CD14-positive monocyte (primary cell): ENCODE results near the gene ZNF23. TPM values are rescaled to one million over a fixed set of nuclear protein-coding genes. Genes with fewer than 3 reads are reported as not detected.

Source experiments
- DNase-seq, 3 donors: peaks; one replicate each; pipeline ENCODE4 v3.0.0-alpha.2; 2011 to 2022
- H2AFZ ChIP-seq: 2 replicates; pipeline ENCODE4 v1.6.0; 2012; ENCODE audit warnings: mild to moderate bottlenecking, low read depth, low read length, inconsistent platforms; ENCODE audit not compliant: insufficient read depth, poor library complexity, severe bottlenecking
- H3K27ac ChIP-seq, 2 donors: 1 replicate in 1 of 2; 2 replicates in 1 of 2; pipeline ENCODE4 v1.5.1; 2012 to 2013; ENCODE audit warnings: low read length in 2 of 2, control low read depth in 1 of 2, inconsistent platforms in 1 of 2, low read depth in 1 of 2, mild to moderate bottlenecking in 1 of 2
- H3K27me3 ChIP-seq, 2 donors: one replicate each; pipeline versions ENCODE4 v1.6.0 to v1.6.1; 2011 to 2013; ENCODE audit warnings: low read length in 2 of 2; ENCODE audit not compliant: control insufficient read depth in 2 of 2, insufficient read depth in 2 of 2
- H3K36me3 ChIP-seq, 2 donors: replicated peaks in 1 of 2; 1 replicate in 1 of 2; 2 replicates in 1 of 2; pipeline versions ENCODE4 v1.5.1 to v1.6.1; 2012 to 2013; ENCODE audit warnings: low read length in 2 of 2, control low read depth in 1 of 2, inconsistent platforms in 1 of 2, mild to moderate bottlenecking in 1 of 2; ENCODE audit not compliant: insufficient read depth in 2 of 2, control insufficient read depth in 1 of 2
- H3K4me1 ChIP-seq, 2 donors: 1 replicate in 1 of 2; 2 replicates in 1 of 2; pipeline versions ENCODE4 v1.5.1 to v1.6.1; 2012 to 2013; ENCODE audit warnings: low read length in 2 of 2, control low read depth in 1 of 2, inconsistent platforms in 1 of 2, mild to moderate bottlenecking in 1 of 2, moderate library complexity in 1 of 2; ENCODE audit not compliant: insufficient read depth in 2 of 2, control insufficient read depth in 1 of 2
- H3K4me2 ChIP-seq: replicated peaks from 2 replicates; pipeline ENCODE3; 2012; ENCODE audit warnings: low read length, moderate library complexity, mild to moderate bottlenecking; ENCODE audit not compliant: poor library complexity, severe bottlenecking; ENCODE audit errors: extremely low read depth
- H3K4me3 ChIP-seq, 3 experiments: fragments of 200-600 bp in 1 of 3; sonication (generic) in 1 of 3; replicated peaks in 1 of 3; 1 replicate in 2 of 3; 2 replicates in 1 of 3; pipeline ENCODE4 v1.5.1; 2011 to 2013; ENCODE audit warnings: low read length in 3 of 3, mild to moderate bottlenecking in 3 of 3, control low read depth in 2 of 3, low read depth in 2 of 3, inconsistent platforms in 1 of 3, moderate library complexity in 1 of 3
- H3K79me2 ChIP-seq: 2 replicates; pipeline ENCODE4 v1.6.0; 2012; ENCODE audit warnings: mild to moderate bottlenecking, control low read depth, inconsistent platforms, low read length, moderate library complexity; ENCODE audit not compliant: insufficient read depth
- H3K9ac ChIP-seq: 2 replicates; pipeline ENCODE4 v1.6.0; 2017; ENCODE audit warnings: low read length, mild to moderate bottlenecking; ENCODE audit not compliant: insufficient read depth, poor library complexity, severe bottlenecking
- H3K9me3 ChIP-seq, 2 donors: replicated peaks in 1 of 2; 1 replicate in 1 of 2; 2 replicates in 1 of 2; pipeline versions ENCODE4 v1.5.1 to v1.6.1; 2012 to 2013; ENCODE audit warnings: low read length in 2 of 2, control low read depth in 1 of 2; ENCODE audit not compliant: control insufficient read depth in 1 of 2, insufficient read depth in 1 of 2
- H4K20me1 ChIP-seq: 2 replicates; pipeline ENCODE4 v1.6.0; 2012; ENCODE audit warnings: mild to moderate bottlenecking, low read length, control low read depth, moderate library complexity; ENCODE audit not compliant: insufficient read depth
- H3K27ac Mint-ChIP-seq, 7 donors: one replicate each; pipeline ENCODE4 v1.8.0; 2020; ENCODE audit warnings: mild to moderate bottlenecking in 7 of 7, mixed read lengths in 7 of 7, moderate library complexity in 6 of 7, inconsistent platforms in 2 of 7
- H3K27me3 Mint-ChIP-seq, 3 donors: one replicate each; pipeline ENCODE4 v1.8.0; 2021 to 2022; ENCODE audit warnings: low read depth in 3 of 3, mild to moderate bottlenecking in 3 of 3, mixed read lengths in 3 of 3, moderate library complexity in 3 of 3, inconsistent platforms in 1 of 3
- H3K36me3 Mint-ChIP-seq, 2 donors: one replicate each; pipeline ENCODE4 v1.8.0; 2020; ENCODE audit warnings: mixed read lengths in 2 of 2, inconsistent platforms in 1 of 2, mild to moderate bottlenecking in 1 of 2
- H3K4me1 Mint-ChIP-seq: one replicate; pipeline ENCODE4 v1.8.0; 2020; ENCODE audit warnings: mild to moderate bottlenecking, mixed read lengths
- H3K4me3 Mint-ChIP-seq, 2 donors: one replicate each; pipeline ENCODE4 v1.8.0; 2020; ENCODE audit warnings: mild to moderate bottlenecking in 2 of 2, mixed read lengths in 2 of 2, moderate library complexity in 1 of 2
- H3K9me3 Mint-ChIP-seq, 7 donors: one replicate each; pipeline ENCODE4 v1.8.0; 2020 to 2022; ENCODE audit warnings: mixed read lengths in 7 of 7, mild to moderate bottlenecking in 6 of 7, moderate library complexity in 6 of 7, inconsistent platforms in 2 of 7
- WGBS: methylation state at CpG from one replicate; pipeline ENCODE4 v1.1.5; 2013; ENCODE audit warnings: missing lambda C conversion rate; ENCODE audit not compliant: insufficient coverage; 5-methylcytosine and 5-hydroxymethylcytosine counted together
- intact Hi-C, 2 donors: fragments of 100-400 bp; cut with micrococcal nuclease; formaldehyde crosslinking; loops; one replicate each; pipeline versions ENCODE4 v1.15.0 to v1.15.1; 2023
- polyA plus RNA-seq, 3 donors: library from polyadenylated mRNA; depleted of rRNA in 1 of 3; unstranded in 2 of 3; stranded (reverse) in 1 of 3; fragments of 300-500 nt in 2 of 3; fragments of >200 nt in 1 of 3; fragmentation: Illumina TruSeq in 2 of 3; gene quantifications; 1 replicate in 2 of 3; 2 replicates in 1 of 3; pipeline ENCODE4 v1.2.3, GENCODE V29; 2012 to 2021
- TF ChIP-seq, protein P1 (sequence below): fragments of 200-600 bp; IDR thresholded peaks from one replicate; pipeline ENCODE4 v1.8.0; 2022; ENCODE audit warnings: antibody characterized with exemption, mild to moderate bottlenecking

The ZNF23 gene
- polyA plus RNA-seq, 3 donors: 2.1 to 3.9 (median 2.8) TPM

DNA sequence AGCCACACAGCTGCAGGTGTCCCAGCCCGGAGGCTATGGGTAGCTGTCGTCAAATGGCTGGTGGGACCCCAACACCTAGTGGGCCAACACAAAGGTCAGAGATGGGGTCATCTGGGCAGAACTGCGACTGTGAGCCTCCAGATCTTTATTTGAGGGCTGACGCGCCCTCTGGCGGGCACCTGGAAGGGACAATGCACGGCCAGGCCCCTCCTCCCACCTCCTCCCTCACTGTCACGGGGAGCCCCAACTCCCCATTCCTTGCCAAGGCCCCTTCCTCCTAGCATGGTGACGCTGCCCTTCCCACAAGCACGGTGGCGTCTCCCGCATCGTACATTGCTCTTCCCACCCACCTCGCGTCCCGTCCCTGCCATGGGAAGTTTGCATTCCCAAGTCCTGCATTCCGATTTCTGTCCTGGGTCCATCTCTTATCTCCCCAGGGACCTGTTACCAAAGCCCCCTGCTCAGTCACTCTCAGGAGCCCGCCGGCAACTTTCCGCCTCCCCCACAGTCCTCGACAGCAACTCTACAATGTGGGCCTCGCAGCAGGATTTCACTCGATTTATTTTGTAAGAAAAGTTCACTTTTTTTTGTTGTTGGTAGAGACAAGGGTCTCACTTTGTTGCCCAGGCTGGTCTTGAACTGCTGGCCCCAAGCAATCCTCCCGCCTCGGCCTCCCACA lies 21.2 kb downstream of the ZNF23 start:
- no peak for DNase-seq
- no peaks in the 10 kb centered on the region for H4K20me1 ChIP-seq
- H3K36me3 ChIP-seq: no peaks in the 10 kb centered on the region
- H3K9ac ChIP-seq: no peak overlapping the region
- peak overlapping the region in 1 of 2 donors; percentile 46 for H3K4me3 Mint-ChIP-seq
- peaks cover 36 to 47% of the 10 kb centered on the region in 2 donors for H3K9me3 ChIP-seq
- H3K4me3 ChIP-seq: no peak overlapping the region
- no peaks in the 10 kb centered on the region for H3K79me2 ChIP-seq
- TF ChIP-seq, protein P1, sequence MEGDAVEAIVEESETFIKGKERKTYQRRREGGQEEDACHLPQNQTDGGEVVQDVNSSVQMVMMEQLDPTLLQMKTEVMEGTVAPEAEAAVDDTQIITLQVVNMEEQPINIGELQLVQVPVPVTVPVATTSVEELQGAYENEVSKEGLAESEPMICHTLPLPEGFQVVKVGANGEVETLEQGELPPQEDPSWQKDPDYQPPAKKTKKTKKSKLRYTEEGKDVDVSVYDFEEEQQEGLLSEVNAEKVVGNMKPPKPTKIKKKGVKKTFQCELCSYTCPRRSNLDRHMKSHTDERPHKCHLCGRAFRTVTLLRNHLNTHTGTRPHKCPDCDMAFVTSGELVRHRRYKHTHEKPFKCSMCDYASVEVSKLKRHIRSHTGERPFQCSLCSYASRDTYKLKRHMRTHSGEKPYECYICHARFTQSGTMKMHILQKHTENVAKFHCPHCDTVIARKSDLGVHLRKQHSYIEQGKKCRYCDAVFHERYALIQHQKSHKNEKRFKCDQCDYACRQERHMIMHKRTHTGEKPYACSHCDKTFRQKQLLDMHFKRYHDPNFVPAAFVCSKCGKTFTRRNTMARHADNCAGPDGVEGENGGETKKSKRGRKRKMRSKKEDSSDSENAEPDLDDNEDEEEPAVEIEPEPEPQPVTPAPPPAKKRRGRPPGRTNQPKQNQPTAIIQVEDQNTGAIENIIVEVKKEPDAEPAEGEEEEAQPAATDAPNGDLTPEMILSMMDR: no peak
- H3K4me2 ChIP-seq: no peak overlapping the region
- intact Hi-C loops: no loop called here
- H3K9me3 Mint-ChIP-seq: peaks cover 17 to 56% (median 43%) of the 10 kb centered on the region in 7 donors
- H3K27me3 Mint-ChIP-seq: peaks cover 9 to 18% (median 12%) of the 10 kb centered on the region in 3 donors
- H3K27me3 ChIP-seq: peaks cover 0 to 2% of the 10 kb centered on the region in 2 donors
- 60% methylated on average over 19 of the region's 25 CpGs for WGBS
- no peaks in the 10 kb centered on the region for H3K4me1 ChIP-seq
- no peak overlapping the region for H3K27ac Mint-ChIP-seq
- no peak overlapping the region for H3K27ac ChIP-seq
- H3K36me3 Mint-ChIP-seq: no peaks in the 10 kb centered on the region
- no peak overlapping the region for H2AFZ ChIP-seq
- no peaks in the 10 kb centered on the region for H3K4me1 Mint-ChIP-seq

DNA sequence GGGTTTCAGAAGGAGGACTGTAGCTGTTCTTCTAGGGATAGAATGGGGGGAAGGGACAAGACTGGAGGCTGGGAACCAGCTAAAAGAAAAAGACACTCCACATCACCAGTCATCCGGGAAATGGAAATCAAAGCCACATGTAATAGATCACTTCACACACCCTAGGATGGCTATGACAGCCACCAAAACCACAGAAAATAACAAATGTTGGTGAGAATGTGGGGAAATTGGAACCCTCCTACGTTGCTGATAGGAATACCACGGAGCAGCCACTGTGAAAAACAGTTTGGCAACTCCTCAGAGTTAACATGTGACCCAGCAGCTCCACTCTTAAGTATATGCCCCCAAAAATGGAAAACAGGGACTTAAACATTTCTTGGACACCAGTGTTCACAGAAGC lies 22.5 kb downstream of the ZNF23 start:
- no peak overlapping the region for H3K27ac Mint-ChIP-seq
- no peak overlapping the region for H3K9ac ChIP-seq
- H4K20me1 ChIP-seq: no peaks in the 10 kb centered on the region
- no CpG with 5 or more reads among the region's 3 CpGs for WGBS
- no peak overlapping the region for H3K4me3 Mint-ChIP-seq
- H3K4me1 ChIP-seq: no peaks in the 10 kb centered on the region
- TF ChIP-seq, protein P1: no peak
- H3K36me3 Mint-ChIP-seq: no peaks in the 10 kb centered on the region
- H3K9me3 ChIP-seq: peaks cover 25 to 36% of the 10 kb centered on the region in 2 donors
- DNase-seq: no peak
- no peak overlapping the region for H3K4me2 ChIP-seq
- H3K27ac ChIP-seq: no peak overlapping the region
- H3K79me2 ChIP-seq: no peaks in the 10 kb centered on the region
- intact Hi-C loops: no loop called here
- H3K27me3 ChIP-seq: peaks cover 0 to 2% of the 10 kb centered on the region in 2 donors
- no peak overlapping the region for H3K4me3 ChIP-seq
- H2AFZ ChIP-seq: no peak overlapping the region
- no peaks in the 10 kb centered on the region for H3K36me3 ChIP-seq
- H3K9me3 Mint-ChIP-seq: peaks cover 16 to 43% (median 30%) of the 10 kb centered on the region in 7 donors
- no peaks in the 10 kb centered on the region for H3K4me1 Mint-ChIP-seq
- peaks cover 9 to 18% (median 12%) of the 10 kb centered on the region in 3 donors for H3K27me3 Mint-ChIP-seq
